Amniotic epithelial cell (primary cell): ENCODE data around the gene KRTCAP2.

Experiments used
- DNase-seq: peaks from one replicate; pipeline ENCODE4 v3.0.0-alpha.2; 2010; ENCODE audit warnings: low read depth

The KRTCAP2 gene

DNA sequence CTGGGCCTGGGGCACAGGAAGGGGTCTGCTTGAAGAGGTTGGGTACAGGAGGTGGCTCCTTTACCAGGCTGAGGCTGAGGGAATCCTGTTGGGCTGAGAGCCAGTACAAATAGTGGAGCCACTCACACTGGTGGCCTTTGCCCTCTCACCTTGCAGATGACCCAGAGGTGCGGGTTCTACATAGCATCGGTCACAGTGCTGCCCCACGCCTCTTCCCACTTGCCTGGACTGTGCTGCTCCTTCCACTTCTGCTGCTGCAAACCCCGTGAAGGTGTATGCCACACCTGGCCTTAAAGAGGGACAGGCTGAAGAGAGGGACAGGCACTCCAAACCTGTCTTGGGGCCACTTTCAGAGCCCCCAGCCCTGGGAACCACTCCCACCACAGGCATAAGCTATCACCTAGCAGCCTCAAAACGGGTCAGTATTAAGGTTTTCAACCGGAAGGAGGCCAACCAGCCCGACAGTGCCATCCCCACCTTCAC lies 39.3 kb downstream of the KRTCAP2 start:
- DNase-seq: no peak

GRCh38 chr1:155131856-155132255 lies 41.2 kb downstream of the KRTCAP2 start:
- no peak for DNase-seq

DNA sequence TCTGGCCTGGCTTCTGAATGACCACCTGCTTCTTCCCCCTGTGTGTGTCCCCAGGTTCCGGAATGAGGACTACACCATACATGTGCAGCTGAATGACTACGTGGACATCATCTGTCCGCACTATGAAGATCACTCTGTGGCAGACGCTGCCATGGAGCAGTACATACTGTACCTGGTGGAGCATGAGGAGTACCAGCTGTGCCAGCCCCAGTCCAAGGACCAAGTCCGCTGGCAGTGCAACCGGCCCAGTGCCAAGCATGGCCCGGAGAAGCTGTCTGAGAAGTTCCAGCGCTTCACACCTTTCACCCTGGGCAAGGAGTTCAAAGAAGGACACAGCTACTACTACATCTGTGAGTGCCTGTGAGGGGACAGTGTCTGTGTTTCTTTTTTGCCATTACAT lies 41.8 kb downstream of the KRTCAP2 start:
- no peak for DNase-seq

- no peak for DNase-seq
These were observed 42.7 kb downstream of the KRTCAP2 start for GRCh38 chr1:155130272-155131006.

- no peak for DNase-seq
These were observed 44.2 kb downstream of the KRTCAP2 start for GRCh38 chr1:155128755-155129473.

DNA sequence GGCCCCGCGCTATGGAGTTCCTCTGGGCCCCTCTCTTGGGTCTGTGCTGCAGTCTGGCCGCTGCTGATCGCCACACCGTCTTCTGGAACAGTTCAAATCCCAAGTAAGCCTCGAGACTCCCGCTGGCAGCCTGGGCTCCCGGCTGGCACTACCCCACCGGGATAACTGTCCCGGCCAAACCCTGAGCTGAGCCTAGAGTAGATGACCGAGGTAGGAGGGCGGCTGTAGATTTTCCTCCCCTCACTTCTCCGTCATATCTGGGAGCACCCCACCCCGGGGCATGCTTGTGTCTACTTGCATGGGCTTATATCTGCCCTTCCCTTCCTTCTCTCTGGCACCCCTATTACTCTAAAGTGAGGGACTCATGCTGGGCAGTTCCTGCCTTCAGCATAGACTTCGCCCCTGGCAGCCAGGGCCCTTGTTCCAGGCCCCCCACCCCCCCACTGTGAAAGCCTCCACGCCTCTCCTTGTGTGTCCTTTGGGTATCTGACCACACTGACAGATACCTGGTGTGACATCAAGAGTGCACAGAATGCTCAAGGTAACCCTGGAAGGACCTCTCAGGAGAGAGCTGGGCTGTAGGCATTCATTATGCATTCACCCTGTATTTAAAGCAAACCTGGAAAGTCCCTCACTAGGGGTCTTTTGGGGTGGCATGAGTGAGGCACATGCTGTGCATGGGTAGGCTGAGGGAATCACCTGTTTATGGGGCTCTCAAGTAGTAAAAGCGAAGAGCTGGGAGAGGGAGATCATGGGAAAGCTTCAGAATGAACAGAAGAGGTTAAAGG lies 44.9 kb downstream of the KRTCAP2 start:
- DNase-seq: no peak

DNA sequence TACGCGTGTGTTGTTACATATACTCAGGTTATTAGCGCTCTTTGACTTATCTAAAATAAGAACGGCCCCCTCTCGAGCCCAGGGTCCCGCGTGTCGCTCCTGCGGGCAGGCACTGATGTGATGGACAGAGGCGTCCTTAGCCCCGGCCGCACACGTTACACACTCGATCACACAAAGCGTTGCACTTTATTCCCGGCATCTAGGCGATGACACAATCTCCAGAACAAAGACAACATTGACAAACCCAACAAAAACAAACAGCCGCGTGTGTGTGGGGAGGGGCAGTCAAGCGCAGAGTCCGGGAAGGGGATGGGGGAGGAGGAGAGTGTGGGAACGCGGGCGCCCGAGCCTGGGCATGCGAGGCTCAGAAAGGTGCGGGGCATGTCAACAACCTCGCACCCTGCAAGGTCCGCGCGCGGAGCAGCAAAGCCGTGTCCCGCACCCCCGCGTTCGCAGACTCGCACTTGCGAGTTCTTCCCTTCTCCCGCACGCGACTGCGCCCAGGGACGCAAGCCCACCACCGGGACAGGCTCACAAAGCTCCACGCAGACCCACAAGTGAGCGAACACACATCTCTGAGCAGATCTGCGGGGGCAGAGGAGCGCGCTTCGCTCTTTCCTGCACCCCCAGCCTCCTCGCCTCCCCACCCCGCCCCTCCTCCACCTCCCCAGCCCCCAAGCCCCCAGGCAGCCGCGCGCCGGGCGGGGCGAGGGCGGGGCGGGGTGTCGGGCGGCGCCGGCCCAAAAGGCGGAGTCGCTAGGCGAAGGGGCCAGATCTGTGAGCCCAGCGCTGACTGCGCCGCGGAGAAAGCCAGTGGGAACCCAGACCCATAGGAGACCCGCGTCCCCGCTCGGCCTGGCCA lies 45.8 kb downstream of the KRTCAP2 start, which contains the start of gene EFNA1:
Gene EFNA1, plus strand, starts transcription at position 772 of the 862 bp plus-strand sequence. CDS start 102 bp downstream, outside the sequence.
- DNase-seq: peak; percentile 71

DNA sequence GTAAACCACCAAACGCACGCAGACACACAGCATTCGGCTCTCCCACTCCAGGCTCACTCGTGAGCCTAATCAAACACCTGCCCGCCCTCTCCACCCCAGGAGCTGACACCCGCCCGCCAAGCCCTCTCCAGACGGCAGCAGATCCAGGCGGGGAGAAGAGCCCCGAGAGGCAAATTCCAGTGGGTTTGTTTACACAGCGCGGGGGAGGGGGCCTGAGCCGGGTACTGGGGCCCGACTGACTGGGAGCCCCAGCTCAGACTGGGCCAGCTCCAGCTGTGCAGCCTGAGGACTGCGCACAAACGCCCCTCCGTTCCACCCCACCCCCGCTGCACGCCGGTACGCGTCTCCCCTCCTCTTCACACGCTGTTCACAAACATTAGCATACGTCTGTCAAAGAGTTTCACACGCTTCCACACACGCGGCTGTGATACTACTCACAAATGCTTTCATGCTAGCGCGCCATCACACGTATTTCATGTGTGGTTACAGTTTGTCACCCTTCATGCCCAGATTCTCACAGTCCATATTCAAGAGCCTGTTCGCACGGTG lies 46.5 kb downstream of the KRTCAP2 start:
- peak; percentile 21 for DNase-seq

- DNase-seq: peak; percentile 25
These were observed 47.1 kb downstream of the KRTCAP2 start for GRCh38 chr1:155125946-155126555.

- DNase-seq: no peak
These were observed 47.6 kb downstream of the KRTCAP2 start for GRCh38 chr1:155125511-155125945.

DNA sequence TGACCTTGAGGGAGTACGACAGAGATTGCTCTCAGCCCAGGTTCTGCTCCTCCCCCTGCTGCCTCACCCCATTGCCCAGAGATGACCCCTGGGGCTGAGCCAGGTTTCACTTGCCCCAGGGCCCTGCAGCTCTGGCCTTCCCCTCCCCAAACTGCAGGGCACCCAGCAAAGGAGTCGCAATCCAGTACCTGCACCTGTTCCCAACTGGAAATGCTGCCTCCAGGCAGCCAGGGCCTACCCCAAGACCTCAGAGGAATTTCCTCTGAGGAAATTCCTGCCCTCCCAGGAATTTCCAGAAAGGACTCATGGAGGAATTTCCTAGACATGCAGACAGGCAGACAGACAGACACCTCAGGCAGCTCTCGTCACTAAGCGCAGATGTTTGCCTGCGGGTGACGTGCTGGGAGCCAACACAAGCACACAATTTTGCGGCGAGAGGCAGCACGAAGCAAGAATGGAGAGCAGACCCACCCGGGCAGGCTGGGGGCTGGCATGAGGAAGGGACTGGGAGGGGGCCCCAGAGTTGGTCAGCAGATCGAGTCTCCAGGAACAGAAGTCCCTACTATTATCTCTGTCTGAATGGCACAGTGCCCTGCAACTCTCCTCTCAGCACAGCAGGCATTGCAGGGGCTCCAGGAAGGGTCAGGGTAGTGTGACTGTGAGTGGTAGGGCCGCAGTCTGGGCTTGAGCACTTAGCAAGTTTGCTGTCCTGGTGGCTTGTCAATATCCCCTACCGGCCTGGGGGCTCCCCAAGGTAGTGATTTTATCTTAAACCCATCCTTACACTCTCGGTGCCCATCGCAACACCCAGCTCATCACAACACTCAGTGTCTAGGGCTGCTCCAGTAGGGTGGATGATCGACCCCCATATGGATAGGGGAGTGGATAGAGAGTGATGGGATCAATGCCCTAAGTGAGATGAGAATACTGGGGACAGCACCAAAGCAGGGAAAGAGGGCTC lies 48.3 kb downstream of the KRTCAP2 start:
- DNase-seq: peak; percentile 24

DNA sequence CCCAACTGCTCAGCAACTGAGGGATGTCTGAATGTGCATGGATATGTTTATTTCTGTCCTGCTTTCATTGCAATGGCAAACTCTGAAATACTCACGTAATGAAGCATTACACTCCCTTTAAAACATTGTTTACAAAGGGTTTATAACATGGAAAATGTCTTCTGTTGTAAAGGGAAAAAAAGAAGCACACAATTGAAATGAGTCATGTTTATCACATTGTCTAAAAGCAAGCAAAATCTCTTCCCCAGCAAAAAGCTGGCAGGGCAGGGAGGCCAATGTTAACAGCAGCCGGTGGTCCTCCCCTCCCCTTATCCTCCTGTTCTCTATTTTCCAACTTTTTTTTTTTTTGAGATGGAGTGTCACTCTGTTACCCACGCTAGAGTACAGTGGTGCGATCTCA lies 49.3 kb downstream of the KRTCAP2 start:
- no peak for DNase-seq

- no peak for DNase-seq
These were observed 50.8 kb downstream of the KRTCAP2 start for GRCh38 chr1:155122308-155122707.

GRCh38 chr1:155121249-155121648 lies 51.9 kb downstream of the KRTCAP2 start:
- DNase-seq: no peak

DNA sequence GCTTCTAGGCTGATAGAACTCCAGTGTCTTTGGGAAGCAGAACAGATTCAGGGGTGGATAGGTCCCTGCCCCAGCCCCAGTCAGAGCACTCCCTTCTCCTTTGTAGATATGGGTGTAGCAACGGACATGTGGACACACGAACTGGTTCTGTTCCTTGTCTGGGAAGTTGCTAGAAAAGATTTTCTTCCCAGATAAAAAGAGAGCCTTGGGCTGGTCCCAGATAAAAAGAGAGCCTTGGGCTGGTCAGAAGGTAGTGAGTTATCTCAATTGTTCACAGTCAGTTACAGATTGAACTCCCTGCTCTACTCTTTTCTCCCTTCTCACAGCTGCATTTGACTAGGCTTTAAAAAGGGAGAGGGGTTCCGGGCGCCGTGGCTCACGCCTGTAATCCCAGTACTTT lies 52.9 kb downstream of the KRTCAP2 start:
- no peak for DNase-seq
